Hepatocyte (in vitro differentiated cells): Measurements from ENCODE around the gene BCKDK. TPM values are rescaled to one million over a fixed set of nuclear protein-coding genes. Genes with fewer than 3 reads are reported as not detected.
A peak's percentile ranks its signal among the peaks of the same experiment; 100 is the strongest.

Source experiments
- DNase-seq: peaks from one replicate; pipeline ENCODE4 v3.0.0-alpha.2; 2016; ENCODE audit warnings: low spot score
- H2AFZ ChIP-seq: fragments of 200-600 bp; sonication (generic); 2 replicates; pipeline ENCODE4 v1.6.0; 2016; ENCODE audit warnings: antibody characterized with exemption, mild to moderate bottlenecking
- H3K27ac ChIP-seq: fragments of 200-600 bp; sonication (generic); 2 replicates; pipeline ENCODE4 v1.5.1; 2016; ENCODE audit warnings: mild to moderate bottlenecking
- H3K27me3 ChIP-seq: fragments of 200-600 bp; sonication (generic); 2 replicates; pipeline ENCODE4 v1.6.1; 2016
- H3K36me3 ChIP-seq: fragments of 200-600 bp; sonication (generic); replicated peaks from 2 replicates; pipeline ENCODE4 v1.5.1; 2016; ENCODE audit warnings: low read depth; ENCODE audit not compliant: insufficient read depth
- H3K4me1 ChIP-seq: fragments of 200-600 bp; sonication (generic); 2 replicates; pipeline ENCODE4 v1.5.1; 2016; ENCODE audit warnings: mild to moderate bottlenecking, moderate library complexity; ENCODE audit not compliant: insufficient read depth
- H3K4me2 ChIP-seq: fragments of 200-600 bp; sonication (generic); 2 replicates; pipeline ENCODE4 v1.6.0; 2016
- H3K4me3 ChIP-seq: fragments of 200-600 bp; sonication (generic); 2 replicates; pipeline ENCODE4 v1.5.1; 2016; ENCODE audit warnings: mild to moderate bottlenecking
- H3K79me2 ChIP-seq: fragments of 200-600 bp; sonication (generic); 2 replicates; pipeline ENCODE4 v1.6.0; 2017; ENCODE audit warnings: mild to moderate bottlenecking
- H3K9me2 ChIP-seq: fragments of 200-600 bp; sonication (generic); replicated peaks from 2 replicates; pipeline ENCODE4 v1.6.0; 2017; ENCODE audit warnings: mild to moderate bottlenecking; ENCODE audit not compliant: insufficient read depth
- H3K9me3 ChIP-seq: fragments of 200-600 bp; sonication (generic); 2 replicates; pipeline ENCODE4 v1.5.1; 2016; ENCODE audit warnings: low read depth, mild to moderate bottlenecking
- H4K20me1 ChIP-seq: fragments of 200-600 bp; sonication (generic); 2 replicates; pipeline ENCODE4 v1.6.0; 2016; ENCODE audit warnings: mild to moderate bottlenecking; ENCODE audit not compliant: insufficient read depth, poor library complexity, severe bottlenecking
- CTCF ChIP-seq: fragments of 200-600 bp; sonication (generic); IDR thresholded peaks from 2 replicates; pipeline ENCODE4 v1.5.1; 2016; ENCODE audit warnings: antibody characterized with exemption, mild to moderate bottlenecking; ENCODE audit not compliant: poor library complexity
- EZH2 ChIP-seq: fragments of 200-600 bp; sonication (generic); IDR thresholded peaks from 2 replicates; pipeline ENCODE4 v1.6.1; 2016; ENCODE audit warnings: antibody characterized with exemption, mild to moderate bottlenecking, borderline replicate concordance
- EZH2phosphoT487 ChIP-seq: fragments of 200-600 bp; sonication (generic); IDR thresholded peaks from one replicate; pipeline ENCODE4 v1.6.1; 2018; ENCODE audit warnings: antibody characterized with exemption, mild to moderate bottlenecking, low read depth, moderate library complexity; ENCODE audit not compliant: unreplicated experiment, severe bottlenecking
- WGBS: methylation state at CpG from one replicate; pipeline ENCODE4 v1.1.6; 2016; ENCODE audit warnings: low lambda C conversion rate; ENCODE audit errors: missing lambda C conversion rate; 5-methylcytosine and 5-hydroxymethylcytosine counted together
- polyA plus RNA-seq: library from polyadenylated mRNA; unstranded; fragments of >200 nt; fragmentation: Nextera tagmentation; extraction: Ambion mirVana; gene quantifications from 2 replicates; pipeline ENCODE4 v1.2.1, GENCODE V29; 2016
- total RNA-seq: library from RNA; depleted of rRNA; stranded (reverse); fragments of >200 nt; gene quantifications from 2 replicates; pipeline ENCODE4 v1.2.3, GENCODE V29; 2014

The BCKDK gene
- total RNA-seq = 27.3 and 30.9 TPM in 2 replicates
- polyA plus RNA-seq = 62.1 and 75.2 TPM in 2 replicates

GRCh38 chr16:31108035-31108793, at the start of gene BCKDK:
Gene BCKDK, plus strand, starts transcription at chr16:31108386. Its CDS starts 838 bp downstream, at chr16:31109224.
- no peaks in the 10 kb centered on the region for H3K36me3 ChIP-seq
- DNase-seq = peak; percentile 83
- H3K4me2 ChIP-seq = peak within 1 kb of the TSS; percentile 98
- no peaks in the 10 kb centered on the region for H3K27me3 ChIP-seq
- H3K9me3 ChIP-seq = no peaks in the 10 kb centered on the region
- H3K79me2 ChIP-seq = peaks cover 12% of the 10 kb centered on the region
- peak within 1 kb of the TSS; percentile 99 for H2AFZ ChIP-seq
- H3K4me1 ChIP-seq = peaks cover 6% of the 10 kb centered on the region
- WGBS = 6% methylated on average over 64 of the region's 68 CpGs
- H4K20me1 ChIP-seq = no peaks in the 10 kb centered on the region
- H3K27ac ChIP-seq = peak within 1 kb of the TSS; percentile 69
- H3K9me2 ChIP-seq = no peaks in the 10 kb centered on the region
- H3K4me3 ChIP-seq = peak within 1 kb of the TSS; percentile 100
- TF ChIP-seq EZH2 (no peak), EZH2phosphoT487 (no peak)

- H2AFZ ChIP-seq = no peak overlapping the region
- no peak overlapping the region for H3K4me3 ChIP-seq
- no peak overlapping the region for H3K4me2 ChIP-seq
- peaks cover 3% of the 10 kb centered on the region for H3K4me1 ChIP-seq
- H3K27ac ChIP-seq = no peak overlapping the region
- H3K27me3 ChIP-seq = no peaks in the 10 kb centered on the region
- H3K9me2 ChIP-seq = no peaks in the 10 kb centered on the region
- H4K20me1 ChIP-seq = no peaks in the 10 kb centered on the region
- H3K79me2 ChIP-seq = peaks cover 6% of the 10 kb centered on the region
- no peaks in the 10 kb centered on the region for H3K36me3 ChIP-seq
- no peak for TF ChIP-seq EZH2
- TF ChIP-seq CTCF = no peak
- peak; percentile 3 for DNase-seq
- H3K9me3 ChIP-seq = no peaks in the 10 kb centered on the region
- 96% methylated on average over 40 of the region's 42 CpGs for WGBS
These were observed 46.9 kb upstream of the BCKDK start for GRCh38 chr16:31061126-31061812.

- no peaks in the 10 kb centered on the region for H3K36me3 ChIP-seq
- TF ChIP-seq CTCF (no peak), EZH2 (no peak), EZH2phosphoT487 (no peak)
- no peak overlapping the region for H3K4me2 ChIP-seq
- H3K4me1 ChIP-seq = peaks cover 3% of the 10 kb centered on the region
- no peak overlapping the region for H3K27ac ChIP-seq
- peaks cover 12% of the 10 kb centered on the region for H3K79me2 ChIP-seq
- no peaks in the 10 kb centered on the region for H3K27me3 ChIP-seq
- H3K9me3 ChIP-seq = no peaks in the 10 kb centered on the region
- no peak overlapping the region for H2AFZ ChIP-seq
- no peak for DNase-seq
- no peaks in the 10 kb centered on the region for H4K20me1 ChIP-seq
- no peaks in the 10 kb centered on the region for H3K9me2 ChIP-seq
- H3K4me3 ChIP-seq = no peak overlapping the region
- WGBS = 97% methylated on average over 51 of the region's 54 CpGs
These were observed 46.3 kb upstream of the BCKDK start for GRCh38 chr16:31061813-31062440.

- Histone ChIP-seq H3K9me3 (no peaks in the 10 kb centered on the region), H3K4me1 (peaks cover 3% of the 10 kb centered on the region), H3K4me3 (no peak overlapping the region), H3K27me3 (no peaks in the 10 kb centered on the region), H3K36me3 (no peaks in the 10 kb centered on the region), H3K27ac (no peak overlapping the region), H3K79me2 (peaks cover 26% of the 10 kb centered on the region), H3K9me2 (no peaks in the 10 kb centered on the region), H4K20me1 (no peaks in the 10 kb centered on the region), H3K4me2 (no peak overlapping the region), H2AFZ (no peak overlapping the region)
- no peak for DNase-seq
- no peak for TF ChIP-seq EZH2phosphoT487
- 97% methylated on average over 9 of the region's 9 CpGs for WGBS
These were observed 44.7 kb upstream of the BCKDK start for GRCh38 chr16:31063495-31063842.
